Neural cell (in vitro differentiated cells): ENCODE measurements around the gene CFAP97D1.

Experiments used
- EP300 ChIP-seq: fragments of 450-650 bp; conservative IDR thresholded peaks from 2 replicates; pipeline ENCODE4 v1.6.1; 2014; ENCODE audit warnings: antibody characterized with exemption, mild to moderate bottlenecking, moderate library complexity; ENCODE audit not compliant: poor library complexity, severe bottlenecking
- RAD21 ChIP-seq: fragments of 450-650 bp; conservative IDR thresholded peaks from 2 replicates; pipeline ENCODE4 v1.6.1; 2014; ENCODE audit warnings: antibody characterized with exemption, mild to moderate bottlenecking, moderate library complexity
- SMC3 ChIP-seq: fragments of 450-650 bp; conservative IDR thresholded peaks from 2 replicates; pipeline ENCODE4 v1.6.1; 2014; ENCODE audit warnings: antibody characterized with exemption, mild to moderate bottlenecking, moderate library complexity; ENCODE audit not compliant: poor library complexity
- TF ChIP-seq, protein P1 (sequence below): fragments of 450-650 bp; IDR thresholded peaks from 2 replicates; pipeline ENCODE4 v1.5.1; 2014; ENCODE audit warnings: antibody characterized with exemption, mild to moderate bottlenecking, moderate library complexity; ENCODE audit not compliant: poor library complexity, severe bottlenecking

DNA sequence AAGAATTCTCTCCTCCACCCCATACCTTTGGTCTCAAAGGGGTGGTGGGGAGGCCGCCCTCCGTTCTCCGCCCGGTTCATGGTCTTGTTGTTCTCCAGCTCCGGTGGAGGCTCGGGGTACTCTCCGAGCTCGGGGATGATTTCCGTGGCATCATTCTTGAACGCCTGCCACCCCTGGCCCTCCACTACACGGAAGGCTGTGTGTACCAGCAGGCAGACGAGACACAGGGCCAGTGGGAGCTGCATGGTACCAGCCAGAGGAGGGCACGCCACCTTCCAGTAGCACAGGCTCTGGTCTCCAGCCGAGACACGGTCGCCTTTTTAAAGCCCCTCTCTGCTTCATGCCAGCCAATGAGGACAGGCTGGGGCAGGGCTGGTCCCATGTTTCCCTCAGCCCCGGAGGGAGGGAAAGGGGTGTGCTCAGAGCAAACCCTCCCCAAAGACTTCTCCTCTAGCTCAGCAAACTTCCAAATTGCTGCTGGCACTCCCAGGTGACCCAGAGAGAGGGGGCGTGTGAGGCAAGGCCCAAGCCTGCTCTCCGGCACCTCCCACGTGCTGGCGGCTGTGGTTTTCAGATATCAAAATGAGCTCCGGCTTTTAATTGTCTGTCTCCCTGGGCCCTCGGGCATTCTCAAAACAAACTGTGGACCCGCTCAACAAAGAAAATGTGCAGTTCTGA lies 21.6 kb upstream of the CFAP97D1 start, which contains the start of gene SOST:
- TF ChIP-seq, protein P1, sequence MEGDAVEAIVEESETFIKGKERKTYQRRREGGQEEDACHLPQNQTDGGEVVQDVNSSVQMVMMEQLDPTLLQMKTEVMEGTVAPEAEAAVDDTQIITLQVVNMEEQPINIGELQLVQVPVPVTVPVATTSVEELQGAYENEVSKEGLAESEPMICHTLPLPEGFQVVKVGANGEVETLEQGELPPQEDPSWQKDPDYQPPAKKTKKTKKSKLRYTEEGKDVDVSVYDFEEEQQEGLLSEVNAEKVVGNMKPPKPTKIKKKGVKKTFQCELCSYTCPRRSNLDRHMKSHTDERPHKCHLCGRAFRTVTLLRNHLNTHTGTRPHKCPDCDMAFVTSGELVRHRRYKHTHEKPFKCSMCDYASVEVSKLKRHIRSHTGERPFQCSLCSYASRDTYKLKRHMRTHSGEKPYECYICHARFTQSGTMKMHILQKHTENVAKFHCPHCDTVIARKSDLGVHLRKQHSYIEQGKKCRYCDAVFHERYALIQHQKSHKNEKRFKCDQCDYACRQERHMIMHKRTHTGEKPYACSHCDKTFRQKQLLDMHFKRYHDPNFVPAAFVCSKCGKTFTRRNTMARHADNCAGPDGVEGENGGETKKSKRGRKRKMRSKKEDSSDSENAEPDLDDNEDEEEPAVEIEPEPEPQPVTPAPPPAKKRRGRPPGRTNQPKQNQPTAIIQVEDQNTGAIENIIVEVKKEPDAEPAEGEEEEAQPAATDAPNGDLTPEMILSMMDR, result no peak
- TF ChIP-seq SMC3, result no peak
- TF ChIP-seq RAD21, result no peak
- TF ChIP-seq EP300, result no peak
